NCI-H187 treated with DMSO at 0.1 percent for 48 hours (cell line): ENCODE data around the gene PRKG2.

Experiments
- DNase-seq: peaks from one replicate; lab custom pipeline; 2025; lab: John Stamatoyannopoulos, UW

The PRKG2 gene

DNA sequence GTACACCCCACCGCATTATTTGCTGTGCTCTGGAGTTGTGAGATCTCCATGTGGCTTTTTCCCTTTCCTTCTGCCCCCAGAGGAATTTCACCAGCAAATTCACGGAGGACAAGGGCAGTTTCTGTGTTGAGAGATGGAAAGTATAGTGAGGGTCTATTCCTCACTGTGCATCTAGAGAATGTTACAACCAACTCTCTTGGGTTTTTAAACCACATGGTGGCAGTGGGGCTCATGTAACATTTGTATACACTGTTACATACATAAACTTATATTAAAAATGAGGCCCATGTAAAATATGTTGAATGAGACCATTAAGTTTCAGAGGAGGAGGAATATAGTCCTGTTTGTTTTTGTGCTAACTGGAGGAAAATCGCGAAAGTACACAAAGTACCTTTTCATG is 909 bp upstream of the PRKG2 start:
- no peak for DNase-seq

GRCh38 chr4:81214144-81214880 is 710 bp downstream of the PRKG2 start:
- no peak for DNase-seq

GRCh38 chr4:81213671-81214070 is 1.4 kb downstream of the PRKG2 start:
- DNase-seq = no peak

- no peak for DNase-seq
These were observed 3.1 kb downstream of the PRKG2 start for GRCh38 chr4:81211956-81212355.

DNA sequence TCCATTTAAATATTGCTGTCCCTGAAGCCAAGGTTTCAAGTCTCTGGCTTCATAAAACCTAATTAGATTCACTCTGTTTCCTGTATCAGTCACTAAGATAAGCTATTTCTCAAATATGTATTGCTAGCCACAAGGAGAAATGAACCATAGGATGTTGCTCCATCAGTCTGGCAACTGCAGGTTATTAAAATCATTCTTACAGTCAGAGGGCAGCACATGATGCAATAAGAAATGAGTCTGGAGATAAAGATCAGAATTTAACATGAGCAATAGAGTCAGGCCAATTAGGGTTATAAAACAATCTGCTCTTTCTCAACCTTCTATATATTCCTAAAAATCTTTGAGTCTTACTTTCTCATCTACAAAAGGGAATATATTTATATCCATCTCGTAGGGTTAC is 7.2 kb downstream of the PRKG2 start:
- DNase-seq = no peak

DNA sequence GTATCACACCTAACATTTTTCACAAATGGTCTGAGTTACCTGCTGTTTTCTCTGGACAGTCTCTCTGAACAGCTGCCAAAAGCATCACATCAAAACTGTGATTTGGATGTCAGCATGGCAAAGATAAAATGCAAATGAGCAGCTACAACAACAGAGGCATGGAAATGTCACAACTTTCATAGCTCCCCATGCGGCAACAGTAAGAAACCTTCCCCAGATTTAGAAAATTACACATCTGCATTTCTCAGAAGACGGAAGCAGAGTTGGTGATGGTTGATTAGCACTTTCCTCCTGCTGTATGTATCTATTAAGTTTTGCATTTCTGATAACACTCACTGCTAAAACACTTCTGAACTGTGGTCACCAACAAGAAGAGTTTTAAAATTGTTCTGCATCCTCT is 9.7 kb downstream of the PRKG2 start:
- DNase-seq = no peak

- DNase-seq = no peak
These were observed 10.5 kb downstream of the PRKG2 start for GRCh38 chr4:81204571-81204970.

- DNase-seq = no peak
These were observed 15.2 kb downstream of the PRKG2 start for GRCh38 chr4:81199831-81200230.

DNA sequence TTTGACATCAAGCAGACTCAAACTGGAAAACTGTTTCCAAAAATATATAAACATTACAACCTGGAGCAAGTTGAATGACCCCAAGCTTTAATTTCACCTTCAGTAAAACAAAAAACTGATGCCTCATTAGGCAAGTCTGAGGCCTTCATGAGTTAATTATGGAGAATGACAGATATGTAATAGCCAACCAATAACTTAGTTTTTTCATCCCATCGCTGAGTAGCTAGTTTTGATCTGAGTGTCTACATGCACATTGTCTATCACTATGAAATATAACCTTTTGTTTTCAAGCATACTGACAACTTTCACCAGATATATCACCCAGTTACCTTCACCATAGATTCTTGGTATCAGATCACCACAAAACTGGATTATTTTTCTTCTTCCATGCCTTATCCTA is 16.4 kb downstream of the PRKG2 start:
- no peak for DNase-seq

DNA sequence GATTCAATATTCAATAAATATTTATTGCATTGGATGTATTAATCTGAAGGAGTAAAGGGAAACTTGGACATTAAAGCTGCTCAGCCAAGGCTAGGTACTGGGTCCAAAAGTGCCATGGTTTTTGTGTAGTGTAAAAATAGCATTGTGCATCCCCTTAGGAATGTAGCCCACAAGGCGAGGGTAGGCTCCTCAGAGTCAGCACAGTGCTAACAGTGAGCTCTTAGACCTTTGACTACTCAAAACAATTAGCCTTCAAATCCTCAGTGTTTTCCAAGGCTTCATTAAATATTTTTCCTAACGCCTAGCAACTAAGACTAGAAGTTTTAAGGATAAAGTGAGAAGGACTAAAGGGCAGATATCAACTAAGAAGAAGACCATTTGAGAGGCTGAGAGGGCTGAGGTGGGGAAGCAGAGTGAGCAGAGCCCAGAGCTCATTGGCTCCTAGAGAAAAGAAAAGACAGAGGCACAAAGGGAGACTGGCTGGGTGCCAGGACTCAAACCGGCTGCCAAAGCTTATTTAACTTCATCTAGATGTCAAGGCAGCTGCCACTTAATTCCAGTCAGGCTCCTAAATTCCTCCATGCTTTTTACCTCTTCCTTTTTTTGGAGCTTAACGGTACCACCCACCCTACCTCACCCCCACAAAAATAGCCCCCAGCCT is 17.0 kb downstream of the PRKG2 start:
- DNase-seq = no peak

GRCh38 chr4:81196126-81196650 is 18.8 kb downstream of the PRKG2 start:
- DNase-seq = no peak

DNA sequence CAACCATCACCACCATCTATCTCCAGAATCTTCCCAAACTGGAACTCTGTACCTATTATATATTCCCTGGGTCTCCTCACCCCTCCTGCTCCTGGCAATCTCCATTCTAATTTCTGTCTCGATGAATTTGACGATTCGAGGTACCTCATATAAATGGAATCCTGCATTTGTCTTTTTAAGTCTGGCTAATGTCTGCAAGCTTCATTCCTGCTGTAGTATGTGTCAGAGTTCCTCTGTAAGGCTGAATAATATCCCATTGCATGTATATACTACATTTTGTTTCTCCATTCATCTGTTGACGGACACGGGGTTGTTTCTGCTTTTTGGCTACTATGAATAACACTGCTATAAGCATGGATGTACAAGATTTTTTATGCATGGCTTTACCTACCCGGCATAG is 19.5 kb downstream of the PRKG2 start:
- DNase-seq = no peak

DNA sequence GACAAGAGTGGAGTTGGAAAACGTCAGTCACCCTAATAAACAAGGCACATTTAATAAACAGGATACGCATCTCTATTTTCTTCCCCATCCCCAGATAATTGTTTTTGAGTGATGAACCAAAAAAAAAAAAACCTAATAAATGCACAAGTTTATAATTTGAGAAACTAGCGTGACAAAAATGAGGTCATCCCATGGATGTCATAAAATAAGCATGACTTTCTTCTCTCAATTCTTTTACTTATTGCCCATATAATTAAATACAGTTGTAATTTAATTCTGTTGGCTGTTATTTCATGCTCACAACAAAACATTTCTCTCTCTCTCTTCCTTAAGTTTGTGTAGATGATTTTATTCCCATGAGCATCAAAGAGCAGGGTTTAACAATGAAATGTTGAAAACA is 20.7 kb downstream of the PRKG2 start:
- DNase-seq = no peak

GRCh38 chr4:81180916-81181315 is 34.1 kb downstream of the PRKG2 start:
- DNase-seq = no peak

- no peak for DNase-seq
These were observed 35.7 kb downstream of the PRKG2 start for GRCh38 chr4:81179326-81179725.

- DNase-seq = no peak
These were observed 41.8 kb downstream of the PRKG2 start for GRCh38 chr4:81173213-81173612.

DNA sequence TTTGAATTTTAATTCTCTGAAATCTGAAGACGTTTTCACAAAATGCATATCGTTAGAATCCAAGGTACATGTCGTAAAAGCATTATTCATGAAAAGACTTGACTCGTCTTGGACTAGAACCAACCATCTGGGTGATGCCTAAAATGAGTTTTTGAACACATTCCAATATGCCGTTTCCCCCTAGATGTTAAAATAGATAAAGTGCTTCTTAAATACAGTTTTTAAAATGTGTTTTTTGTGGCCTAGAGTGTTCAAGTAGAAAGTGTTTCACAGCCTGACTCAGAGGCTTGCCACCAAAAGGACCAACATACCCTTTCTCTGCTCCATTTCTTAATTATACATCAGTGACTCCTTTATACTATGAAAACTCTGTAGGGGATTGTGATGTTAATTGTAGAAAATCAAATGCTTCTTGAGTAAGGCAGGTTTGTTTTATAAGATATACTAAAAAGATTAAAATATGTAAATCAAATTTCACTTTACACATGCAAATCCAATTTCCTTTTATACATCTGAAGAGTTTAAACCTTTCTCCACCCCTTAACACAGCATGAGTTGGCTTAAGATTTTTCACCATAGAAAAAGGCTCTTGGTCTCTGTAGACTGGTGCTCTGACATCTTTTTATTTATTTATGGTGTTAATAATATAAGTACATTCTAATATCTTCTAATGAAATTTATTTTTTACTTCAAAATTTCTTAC is 48.4 kb downstream of the PRKG2 start:
- DNase-seq = no peak

DNA sequence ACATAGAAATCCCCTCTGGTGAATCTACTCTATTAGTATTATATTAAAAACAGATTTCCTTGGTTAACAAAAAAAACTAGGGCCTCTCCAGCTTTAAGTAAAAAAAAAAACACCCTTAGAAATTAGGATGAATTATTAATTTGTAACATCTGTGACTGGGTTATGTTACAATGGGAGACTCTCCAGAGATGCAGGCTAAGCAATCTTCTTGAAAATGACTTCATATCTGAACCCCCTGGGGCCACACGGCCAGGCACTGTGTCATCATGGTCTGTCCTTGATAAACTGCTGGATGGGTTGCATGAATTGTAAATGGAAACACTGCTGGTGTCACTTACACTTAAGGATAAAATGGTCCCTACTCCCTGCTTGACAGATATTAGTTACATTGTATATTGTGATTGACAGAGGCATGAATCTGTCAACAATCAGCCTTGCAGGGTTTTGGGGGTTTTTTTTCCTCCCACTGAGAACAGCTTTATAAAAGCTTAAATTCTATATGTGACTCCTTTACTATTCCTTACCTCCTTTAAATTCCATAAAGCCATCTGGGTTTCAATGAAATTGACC is 49.1 kb downstream of the PRKG2 start:
- DNase-seq = no peak

- DNase-seq = no peak
These were observed 50.2 kb downstream of the PRKG2 start for GRCh38 chr4:81164623-81165416.

DNA sequence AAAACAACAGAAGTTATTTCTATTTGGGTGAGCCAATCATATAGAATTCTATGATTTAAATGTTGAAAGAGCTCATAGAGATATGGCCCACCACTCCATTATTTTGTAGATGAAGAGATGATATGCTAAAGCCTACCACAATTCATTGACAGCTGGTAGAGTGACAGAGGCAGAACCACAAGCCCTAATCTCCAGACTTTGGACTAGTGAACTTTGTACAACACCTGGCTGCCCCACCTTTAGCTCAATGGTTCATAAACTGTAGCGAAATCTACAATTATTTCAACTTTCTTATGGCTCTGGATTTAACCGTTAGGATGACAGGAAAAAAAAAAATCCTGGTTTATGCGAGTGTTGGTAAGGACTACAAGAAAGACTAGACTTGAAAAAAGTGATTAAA is 50.9 kb downstream of the PRKG2 start:
- no peak for DNase-seq

GRCh38 chr4:81162752-81163458 is 52.1 kb downstream of the PRKG2 start:
- DNase-seq = no peak
